ENCODE results near the gene ABCC10. TPM values are rescaled to one million over a fixed set of nuclear protein-coding genes. Genes with fewer than 3 reads are reported as not detected.

ABCC10 gene
- total RNA-seq, 1 donor from 2014 or later = 43.2 TPM

GRCh38 chr6:43481075-43481474, 53.7 kb downstream of the ABCC10 start:
- TF ChIP-seq CTCF (IDR thresholded peaks at IDR 0.05) = no peak
- DNase-seq (ENCODE audit: low spot score) = no peak
- Mint-ChIP-seq H3K36me3 (ENCODE audit: low read depth) (no peaks in the 10 kb centered on the region), H3K4me3 (ENCODE audit: unreplicated experiment) (no peak overlapping the region), H3K27me3 (ENCODE audit: low read depth) (no peaks in the 10 kb centered on the region), H3K9me3 (ENCODE audit: low read depth) (no peaks in the 10 kb centered on the region), H3K27ac (ENCODE audit: unreplicated experiment) (no peak overlapping the region), H3K4me1 (ENCODE audit: low read depth) (peaks cover 39% of the 10 kb centered on the region)

GRCh38 chr6:43481591-43482236, 54.4 kb downstream of the ABCC10 start:
- Mint-ChIP-seq H3K9me3 (ENCODE audit: low read depth) (no peaks in the 10 kb centered on the region), H3K36me3 (ENCODE audit: low read depth) (no peaks in the 10 kb centered on the region), H3K27ac (ENCODE audit: unreplicated experiment) (no peak overlapping the region), H3K4me3 (ENCODE audit: unreplicated experiment) (no peak overlapping the region), H3K4me1 (ENCODE audit: low read depth) (peaks cover 37% of the 10 kb centered on the region), H3K27me3 (ENCODE audit: low read depth) (no peaks in the 10 kb centered on the region)
- TF ChIP-seq CTCF (IDR thresholded peaks at IDR 0.05) = no peak
- no peak for DNase-seq (ENCODE audit: low spot score)

GRCh38 chr6:43488667-43489276, 61.4 kb downstream of the ABCC10 start:
- Mint-ChIP-seq H3K4me3 (ENCODE audit: unreplicated experiment) (no peak overlapping the region), H3K9me3 (ENCODE audit: low read depth) (no peaks in the 10 kb centered on the region), H3K27ac (ENCODE audit: unreplicated experiment) (no peak overlapping the region), H3K36me3 (ENCODE audit: low read depth) (no peaks in the 10 kb centered on the region), H3K4me1 (ENCODE audit: low read depth) (peaks cover 34% of the 10 kb centered on the region), H3K27me3 (ENCODE audit: low read depth) (no peaks in the 10 kb centered on the region)
- no peak for DNase-seq (ENCODE audit: low spot score)
- TF ChIP-seq CTCF (IDR thresholded peaks at IDR 0.05) = no peak

- H3K4me3 Mint-ChIP-seq (ENCODE audit: unreplicated experiment) = no peak overlapping the region
- no peak for TF ChIP-seq CTCF (IDR thresholded peaks at IDR 0.05)
- H3K36me3 Mint-ChIP-seq (ENCODE audit: low read depth) = no peaks in the 10 kb centered on the region
- no peak overlapping the region for H3K27ac Mint-ChIP-seq (ENCODE audit: unreplicated experiment)
- no peaks in the 10 kb centered on the region for H3K9me3 Mint-ChIP-seq (ENCODE audit: low read depth)
- no peak for DNase-seq (ENCODE audit: low spot score)
- peaks cover 34% of the 10 kb centered on the region for H3K4me1 Mint-ChIP-seq (ENCODE audit: low read depth)
- no peaks in the 10 kb centered on the region for H3K27me3 Mint-ChIP-seq (ENCODE audit: low read depth)
Measured at GRCh38 chr6:43489277-43490072, 62.1 kb downstream of the ABCC10 start.

GRCh38 chr6:43490523-43490939, 63.2 kb downstream of the ABCC10 start:
- no peak for TF ChIP-seq CTCF (IDR thresholded peaks at IDR 0.05)
- no peaks in the 10 kb centered on the region for H3K36me3 Mint-ChIP-seq (ENCODE audit: low read depth)
- DNase-seq (ENCODE audit: low spot score) = no peak
- H3K4me1 Mint-ChIP-seq (ENCODE audit: low read depth) = peaks cover 41% of the 10 kb centered on the region
- H3K4me3 Mint-ChIP-seq (ENCODE audit: unreplicated experiment) = no peak overlapping the region
- no peaks in the 10 kb centered on the region for H3K9me3 Mint-ChIP-seq (ENCODE audit: low read depth)
- no peaks in the 10 kb centered on the region for H3K27me3 Mint-ChIP-seq (ENCODE audit: low read depth)
- H3K27ac Mint-ChIP-seq (ENCODE audit: unreplicated experiment) = no peak overlapping the region
